ENCODE results near the gene ANKRD55.

GRCh38 chr5:56166671-56167385 lies 66.3 kb downstream of the ANKRD55 start:
- TF ChIP-seq CTCF (IDR thresholded peaks at IDR 0.05), result no peak
- TF ChIP-seq POLR2AphosphoS5 (IDR thresholded peaks at IDR 0.05; ENCODE audit: insufficient read depth in 1 of 2, low read depth in 1 of 2), result no peak
